ENCODE data around the gene LIN28B.

- TF ChIP-seq CTCF (IDR thresholded peaks at IDR 0.05; ENCODE audit: low read depth, low read length, poor library complexity, severe bottlenecking) (no peak), EZH2phosphoT487 (IDR thresholded peaks at IDR 0.05; ENCODE audit: borderline replicate concordance, low read length) (no peak)
Measured at GRCh38 chr6:105014448-105014847, 57.5 kb downstream of the LIN28B start.
